ENCODE measurements around the gene PCNA. TPM values are rescaled to one million over a fixed set of nuclear protein-coding genes. Genes with fewer than 3 reads are reported as not detected.

The PCNA gene
- total RNA-seq, result 10 to 100 TPM; 37.0 to 75.4 TPM

DNA sequence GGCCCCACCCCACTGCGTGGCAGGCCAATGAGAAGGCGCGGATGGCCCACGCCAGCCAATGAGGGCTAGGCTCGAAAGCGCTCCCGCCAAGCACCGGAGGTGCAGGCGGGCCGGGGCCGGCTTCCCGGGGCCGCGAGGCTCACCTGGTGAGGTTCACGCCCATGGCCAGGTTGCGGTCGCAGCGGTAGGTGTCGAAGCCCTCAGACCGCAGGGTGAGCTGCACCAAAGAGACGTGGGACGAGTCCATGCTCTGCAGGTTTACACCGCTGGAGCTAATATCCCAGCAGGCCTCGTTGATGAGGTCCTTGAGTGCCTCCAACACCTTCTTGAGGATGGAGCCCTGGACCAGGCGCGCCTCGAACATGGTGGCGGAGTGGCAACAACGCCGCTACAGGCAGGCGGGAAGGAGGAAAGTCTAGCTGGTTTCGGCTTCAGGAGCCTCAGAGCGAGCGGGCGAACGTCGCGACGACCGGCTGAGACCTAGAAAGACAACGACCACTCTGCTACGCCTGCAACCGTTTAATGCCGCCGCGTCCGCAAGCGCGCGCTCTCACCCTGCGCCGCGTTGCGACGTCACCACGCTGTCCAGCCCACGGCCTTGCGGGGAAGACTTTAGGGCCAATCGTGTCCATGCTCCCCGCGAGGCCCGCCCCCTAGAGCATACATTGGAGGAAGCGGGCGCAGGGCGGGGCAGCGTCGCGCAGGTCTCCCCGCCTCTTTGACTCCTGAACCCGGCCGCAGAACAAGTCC lies at the start of gene PCNA:
Gene PCNA, minus strand, starts transcription at position 524 of the 750 bp plus-strand sequence. Its CDS starts 160 bp downstream, at position 364.
- Histone ChIP-seq H3K27me3 (replicated peaks; ENCODE audit: insufficient read depth) (no peaks in the 10 kb centered on the region), H3K4me3 (peak within 1 kb of the TSS; percentile 66 to 71), H3K27ac (peak within 1 kb of the TSS; percentile 88 to 90), H3K9me3 (no peaks in the 10 kb centered on the region), H3K4me1 (replicated peaks) (peaks cover 7% of the 10 kb centered on the region), H3K36me3 (peaks cover 0 to 8% of the 10 kb centered on the region in 2 donors)
- intact Hi-C loops (cut with DNase I), result no loop called here
- WGBS, result under 1% methylated on average over 71 of the region's 71 CpGs
- peak; percentile 97 for DNase-seq (ENCODE audit: low spot score)
- TF ChIP-seq, protein P1, sequence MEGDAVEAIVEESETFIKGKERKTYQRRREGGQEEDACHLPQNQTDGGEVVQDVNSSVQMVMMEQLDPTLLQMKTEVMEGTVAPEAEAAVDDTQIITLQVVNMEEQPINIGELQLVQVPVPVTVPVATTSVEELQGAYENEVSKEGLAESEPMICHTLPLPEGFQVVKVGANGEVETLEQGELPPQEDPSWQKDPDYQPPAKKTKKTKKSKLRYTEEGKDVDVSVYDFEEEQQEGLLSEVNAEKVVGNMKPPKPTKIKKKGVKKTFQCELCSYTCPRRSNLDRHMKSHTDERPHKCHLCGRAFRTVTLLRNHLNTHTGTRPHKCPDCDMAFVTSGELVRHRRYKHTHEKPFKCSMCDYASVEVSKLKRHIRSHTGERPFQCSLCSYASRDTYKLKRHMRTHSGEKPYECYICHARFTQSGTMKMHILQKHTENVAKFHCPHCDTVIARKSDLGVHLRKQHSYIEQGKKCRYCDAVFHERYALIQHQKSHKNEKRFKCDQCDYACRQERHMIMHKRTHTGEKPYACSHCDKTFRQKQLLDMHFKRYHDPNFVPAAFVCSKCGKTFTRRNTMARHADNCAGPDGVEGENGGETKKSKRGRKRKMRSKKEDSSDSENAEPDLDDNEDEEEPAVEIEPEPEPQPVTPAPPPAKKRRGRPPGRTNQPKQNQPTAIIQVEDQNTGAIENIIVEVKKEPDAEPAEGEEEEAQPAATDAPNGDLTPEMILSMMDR (IDR thresholded peaks at IDR 0.05), result peak in 2 of 4 experiments; percentile 41 to 54
- TF ChIP-seq POLR2A (IDR thresholded peaks at IDR 0.05) (peak; percentile 92), POLR2AphosphoS5 (IDR thresholded peaks at IDR 0.05) (peak; percentile 96)

DNA sequence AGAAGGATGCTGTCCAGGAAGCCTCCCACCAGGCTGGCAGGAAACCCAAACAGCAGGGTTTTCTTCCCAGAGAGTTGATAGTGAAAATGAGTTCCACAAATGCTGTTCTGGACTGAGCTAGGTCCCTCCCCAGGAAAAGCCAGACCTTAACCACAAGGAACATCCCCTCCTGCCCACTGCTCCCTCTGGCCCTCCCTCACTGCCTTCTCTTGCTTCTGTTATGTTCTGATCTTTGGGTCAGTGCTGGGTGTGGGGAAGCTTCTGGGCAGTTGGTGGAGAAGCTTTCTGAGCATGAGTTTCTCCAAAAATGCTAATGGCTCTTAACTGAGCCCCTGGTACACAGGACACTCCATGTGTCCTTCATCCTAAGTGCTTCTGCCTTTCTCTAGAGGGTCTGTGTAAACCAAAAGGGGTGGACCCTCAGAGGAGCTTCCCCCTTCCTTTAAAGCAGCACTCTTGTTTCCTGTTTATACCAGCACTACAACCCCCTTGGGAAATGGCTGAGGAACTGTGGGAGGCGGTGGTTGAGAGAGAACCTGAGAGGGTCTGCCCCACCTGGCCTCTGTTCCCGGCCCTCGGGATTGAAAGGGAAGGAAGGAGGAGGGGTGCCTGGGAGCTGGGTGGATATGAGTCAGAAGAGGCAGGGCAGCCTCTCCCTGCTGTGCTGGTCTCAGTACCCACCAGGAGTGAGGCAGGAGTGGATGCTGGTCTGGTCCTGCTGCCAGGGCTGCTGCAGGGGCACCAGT lies 49.1 kb upstream of the PCNA start:
- Histone ChIP-seq H3K9me3 (no peaks in the 10 kb centered on the region), H3K4me3 (no peak overlapping the region), H3K4me1 (replicated peaks) (no peaks in the 10 kb centered on the region), H3K36me3 (no peaks in the 10 kb centered on the region), H3K27ac (no peak overlapping the region), H3K27me3 (replicated peaks; ENCODE audit: insufficient read depth) (no peaks in the 10 kb centered on the region)
- 26% methylated on average over 3 of the region's 3 CpGs for WGBS
- TF ChIP-seq POLR2AphosphoS5 (IDR thresholded peaks at IDR 0.05), result no peak
- TF ChIP-seq, protein P1 (IDR thresholded peaks at IDR 0.05), result no peak
- TF ChIP-seq POLR2A (IDR thresholded peaks at IDR 0.05), result no peak
- DNase-seq (ENCODE audit: low spot score), result no peak
- intact Hi-C loops (cut with DNase I), result no loop called here

DNA sequence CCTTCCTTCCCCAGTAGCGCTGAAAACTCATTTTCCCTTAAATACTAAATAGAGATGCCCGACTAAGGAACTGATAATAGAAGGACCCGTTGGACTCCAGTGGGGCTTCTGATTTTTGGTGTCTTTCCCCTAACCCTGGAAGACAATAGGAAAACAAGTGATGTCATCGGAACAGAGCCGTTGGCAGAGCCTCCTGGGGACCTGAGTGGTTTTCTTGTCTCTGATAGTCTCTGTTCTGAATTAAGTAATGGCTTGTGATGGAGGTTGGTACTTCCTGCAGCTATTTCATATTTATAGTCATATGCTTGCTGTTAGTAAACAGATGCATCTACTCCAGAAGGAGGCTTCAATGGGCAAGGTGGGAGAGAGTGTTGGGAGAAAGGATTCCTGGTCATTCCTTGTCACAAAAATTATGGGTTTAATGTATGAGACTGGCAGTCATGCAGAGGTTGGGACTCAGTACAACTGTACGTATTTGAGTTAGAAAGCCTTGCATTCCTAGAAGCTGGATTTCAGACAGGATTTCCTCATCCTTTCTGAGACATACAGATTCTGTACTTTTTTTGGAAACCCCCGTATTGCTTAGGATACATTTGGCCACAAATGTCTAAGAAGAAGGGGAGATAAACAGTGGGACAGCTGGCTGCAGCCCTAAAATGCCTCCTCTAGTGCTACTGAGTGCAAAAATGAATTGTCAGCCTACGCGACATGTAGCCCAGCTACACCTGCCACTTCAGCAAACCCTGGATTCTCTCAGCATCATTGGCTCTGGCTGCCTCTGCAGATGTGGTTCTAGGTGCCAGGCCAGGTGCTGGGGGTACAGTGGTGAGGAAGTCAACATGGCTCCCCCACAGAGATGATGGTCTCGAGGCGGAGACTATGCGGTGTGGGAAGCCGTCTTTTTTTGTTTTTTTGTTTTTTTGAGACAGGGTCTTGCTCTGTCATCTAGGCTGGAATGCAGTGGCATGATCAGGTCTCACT lies 45.2 kb upstream of the PCNA start:
- no peak overlapping the region for H3K4me3 ChIP-seq
- no peak for DNase-seq (ENCODE audit: low spot score)
- intact Hi-C loops (cut with DNase I), result no loop called here
- no peaks in the 10 kb centered on the region for H3K36me3 ChIP-seq
- WGBS, result 82% methylated on average over 13 of the region's 13 CpGs
- no peaks in the 10 kb centered on the region for H3K27me3 ChIP-seq (replicated peaks; ENCODE audit: insufficient read depth)
- TF ChIP-seq, protein P1 (IDR thresholded peaks at IDR 0.05), result no peak
- TF ChIP-seq POLR2AphosphoS5 (IDR thresholded peaks at IDR 0.05) (no peak), POLR2A (IDR thresholded peaks at IDR 0.05) (no peak)
- no peaks in the 10 kb centered on the region for H3K9me3 ChIP-seq
- no peak overlapping the region for H3K27ac ChIP-seq
- H3K4me1 ChIP-seq (replicated peaks), result no peaks in the 10 kb centered on the region

DNA sequence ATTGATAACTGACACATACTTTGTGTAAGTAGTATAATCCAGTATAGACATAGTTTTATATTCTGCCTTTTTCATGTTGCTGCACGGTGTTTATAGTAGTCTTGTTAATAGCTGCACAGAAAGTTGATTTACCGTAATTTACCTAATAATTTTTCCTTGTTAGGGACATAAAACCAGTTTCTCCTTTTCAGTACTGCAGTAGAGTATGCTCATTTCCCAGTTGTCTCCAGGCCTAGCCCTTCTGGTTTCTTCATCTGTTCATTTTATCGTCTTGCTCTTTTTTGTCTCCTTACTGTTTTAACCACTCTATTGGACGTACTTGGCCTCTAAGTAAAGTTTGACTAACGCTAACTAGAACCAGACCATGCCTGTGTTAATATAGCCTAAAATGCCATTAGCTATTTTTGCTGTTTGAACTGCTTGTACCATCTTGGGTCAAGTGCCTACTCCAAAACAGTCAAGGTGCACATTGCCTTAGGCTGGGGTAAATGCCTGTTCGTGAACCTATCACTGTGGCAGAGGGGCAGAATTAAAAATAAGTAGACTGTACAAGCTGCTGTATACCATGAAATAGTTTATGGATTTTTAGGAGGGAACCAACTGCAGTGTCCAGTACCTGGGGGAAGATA lies 41.9 kb upstream of the PCNA start:
- TF ChIP-seq POLR2AphosphoS5 (IDR thresholded peaks at IDR 0.05), result no peak
- TF ChIP-seq, protein P1 (IDR thresholded peaks at IDR 0.05), result no peak
- no peak for TF ChIP-seq POLR2A (IDR thresholded peaks at IDR 0.05)
- H3K36me3 ChIP-seq, result no peaks in the 10 kb centered on the region
- DNase-seq (ENCODE audit: low spot score), result no peak
- H3K27me3 ChIP-seq (replicated peaks; ENCODE audit: insufficient read depth), result no peaks in the 10 kb centered on the region
- WGBS, result 85% methylated on average over 6 of the region's 6 CpGs
- no peaks in the 10 kb centered on the region for H3K9me3 ChIP-seq
- no peak overlapping the region for H3K27ac ChIP-seq
- intact Hi-C loops (cut with DNase I), result no loop called here
- no peak overlapping the region for H3K4me3 ChIP-seq
- no peaks in the 10 kb centered on the region for H3K4me1 ChIP-seq (replicated peaks)

All from prostate gland (tissue), 2 donors.